HEK293 (cell line): ENCODE data around the gene LIMK2.

ENCODE experiments used
- YY1 ChIP-seq: fragments of 450-650 bp; formaldehyde crosslinking; IDR thresholded peaks from 2 replicates; pipeline ENCODE4 v1.5.1; 2018; ENCODE audit warnings: missing biosample characterization, missing genetic modification characterization
- ZNF146 ChIP-seq: fragments of 450-650 bp; formaldehyde crosslinking; IDR thresholded peaks from 2 replicates; pipeline ENCODE4 v1.5.1; 2016; ENCODE audit warnings: missing biosample characterization, missing genetic modification characterization
- ZNF169 ChIP-seq: fragments of 450-650 bp; formaldehyde crosslinking; IDR thresholded peaks from 2 replicates; pipeline ENCODE4 v1.5.1; 2016; ENCODE audit warnings: missing biosample characterization, missing genetic modification characterization
- ZNF23 ChIP-seq: fragments of 450-650 bp; formaldehyde crosslinking; IDR thresholded peaks from 2 replicates; pipeline ENCODE4 v1.5.1; 2016; ENCODE audit warnings: missing biosample characterization, missing genetic modification characterization, borderline replicate concordance
- ZNF302 ChIP-seq: fragments of 450-650 bp; formaldehyde crosslinking; IDR thresholded peaks from 2 replicates; pipeline ENCODE4 v1.5.1; 2016; ENCODE audit warnings: missing biosample characterization, missing genetic modification characterization, low read depth
- ZNF423 ChIP-seq: fragments of 450-650 bp; formaldehyde crosslinking; IDR thresholded peaks from 2 replicates; pipeline ENCODE4 v1.5.1; 2016; ENCODE audit warnings: missing biosample characterization, missing genetic modification characterization
- ZNF664 ChIP-seq: fragments of 450-650 bp; formaldehyde crosslinking; IDR thresholded peaks from 2 replicates; pipeline ENCODE4 v1.5.1; 2016; ENCODE audit warnings: missing biosample characterization, missing genetic modification characterization
- ZNF670 ChIP-seq: fragments of 450-650 bp; formaldehyde crosslinking; IDR thresholded peaks from 2 replicates; pipeline ENCODE4 v1.5.1; 2016; ENCODE audit warnings: missing biosample characterization, missing genetic modification characterization, low read depth
- ZNF701 ChIP-seq: fragments of 450-650 bp; formaldehyde crosslinking; IDR thresholded peaks from 2 replicates; pipeline ENCODE4 v1.5.1; 2016; ENCODE audit warnings: missing biosample characterization, missing genetic modification characterization
- TF ChIP-seq, protein P1 (sequence below): fragments of 450-650 bp; formaldehyde crosslinking; IDR thresholded peaks from 2 replicates; pipeline ENCODE4 v1.5.1; 2016; ENCODE audit warnings: missing biosample characterization, missing genetic modification characterization

DNA sequence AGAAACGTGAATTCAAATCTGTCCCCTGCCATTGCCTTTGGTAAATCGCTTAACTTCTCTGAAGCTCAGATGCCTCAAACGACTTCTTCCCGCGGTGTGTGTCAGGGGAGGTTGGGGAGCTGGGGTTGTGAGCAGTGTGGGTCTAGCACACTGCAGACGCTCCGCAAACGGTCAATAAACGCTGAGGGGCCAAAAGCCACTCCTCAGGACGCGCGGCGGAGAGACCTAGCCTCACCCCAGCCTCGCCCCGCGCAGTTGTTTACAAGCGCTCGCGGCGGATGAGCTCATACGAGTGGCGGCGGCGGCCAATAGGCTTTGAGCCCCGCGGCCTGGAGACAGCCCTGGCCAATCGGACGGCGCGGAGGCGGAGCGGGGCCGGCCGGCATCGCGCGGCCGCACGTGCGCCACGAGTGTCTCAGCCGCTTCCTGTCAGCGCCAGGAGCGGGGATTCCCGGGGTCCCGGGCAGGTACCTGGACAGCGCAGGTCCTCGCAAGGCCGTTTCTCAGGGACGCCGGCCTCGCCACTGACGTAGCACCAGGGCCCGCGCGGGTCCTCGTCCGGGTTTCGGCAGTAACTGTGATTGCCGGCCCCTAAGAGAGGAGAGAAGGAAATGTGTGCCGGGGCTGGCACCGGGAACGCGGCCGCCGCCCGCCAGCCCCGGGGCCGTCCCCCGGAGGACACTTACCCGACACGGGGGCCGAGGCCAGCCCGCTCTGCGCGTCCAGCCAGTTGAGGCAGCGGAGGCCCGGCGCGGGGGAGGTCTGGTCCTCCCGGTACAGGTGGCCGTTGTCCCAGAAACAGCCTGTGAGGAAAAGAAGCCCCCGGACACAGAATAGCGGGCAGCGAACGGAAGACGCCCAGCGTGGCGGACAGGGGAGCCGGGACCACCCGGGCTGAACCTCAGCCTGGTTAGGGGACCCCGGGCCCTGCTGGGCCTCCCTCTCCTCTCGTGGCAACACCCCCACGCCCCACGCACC is 78.7 kb downstream of the LIMK2 start:
- TF ChIP-seq ZNF302: no peak
- no peak for TF ChIP-seq ZNF169 (tag by site-specific recombination)
- TF ChIP-seq ZNF423 (tag by site-specific recombination): no peak
- no peak for TF ChIP-seq ZNF701
- TF ChIP-seq ZNF664 (tag by site-specific recombination): no peak
- TF ChIP-seq ZNF146: no peak
- no peak for TF ChIP-seq YY1 (tag by site-specific recombination)
- TF ChIP-seq, protein P1, sequence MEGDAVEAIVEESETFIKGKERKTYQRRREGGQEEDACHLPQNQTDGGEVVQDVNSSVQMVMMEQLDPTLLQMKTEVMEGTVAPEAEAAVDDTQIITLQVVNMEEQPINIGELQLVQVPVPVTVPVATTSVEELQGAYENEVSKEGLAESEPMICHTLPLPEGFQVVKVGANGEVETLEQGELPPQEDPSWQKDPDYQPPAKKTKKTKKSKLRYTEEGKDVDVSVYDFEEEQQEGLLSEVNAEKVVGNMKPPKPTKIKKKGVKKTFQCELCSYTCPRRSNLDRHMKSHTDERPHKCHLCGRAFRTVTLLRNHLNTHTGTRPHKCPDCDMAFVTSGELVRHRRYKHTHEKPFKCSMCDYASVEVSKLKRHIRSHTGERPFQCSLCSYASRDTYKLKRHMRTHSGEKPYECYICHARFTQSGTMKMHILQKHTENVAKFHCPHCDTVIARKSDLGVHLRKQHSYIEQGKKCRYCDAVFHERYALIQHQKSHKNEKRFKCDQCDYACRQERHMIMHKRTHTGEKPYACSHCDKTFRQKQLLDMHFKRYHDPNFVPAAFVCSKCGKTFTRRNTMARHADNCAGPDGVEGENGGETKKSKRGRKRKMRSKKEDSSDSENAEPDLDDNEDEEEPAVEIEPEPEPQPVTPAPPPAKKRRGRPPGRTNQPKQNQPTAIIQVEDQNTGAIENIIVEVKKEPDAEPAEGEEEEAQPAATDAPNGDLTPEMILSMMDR: no peak
- no peak for TF ChIP-seq ZNF23
- no peak for TF ChIP-seq ZNF670 (tag by site-specific recombination)
